ENCODE measurements around the gene AMPD1.

- TF ChIP-seq CTCF (IDR thresholded peaks at IDR 0.05) = no peak
- no peak for TF ChIP-seq EZH2 (IDR thresholded peaks at IDR 0.05; ENCODE audit: borderline replicate concordance, insufficient read depth, low read depth, low read length, poor library complexity, severe bottlenecking)
Measured at GRCh38 chr1:114712977-114713376, 17.6 kb upstream of the AMPD1 start.

All from B cell (primary cell).